ENCODE data around the gene GTF2A1.
"Not testable (repeated sequence)": the region's sequence is repeated elsewhere in the genome, so short reads cannot be mapped to it uniquely, and the experiment has no call there.

GTF2A1 gene

DNA sequence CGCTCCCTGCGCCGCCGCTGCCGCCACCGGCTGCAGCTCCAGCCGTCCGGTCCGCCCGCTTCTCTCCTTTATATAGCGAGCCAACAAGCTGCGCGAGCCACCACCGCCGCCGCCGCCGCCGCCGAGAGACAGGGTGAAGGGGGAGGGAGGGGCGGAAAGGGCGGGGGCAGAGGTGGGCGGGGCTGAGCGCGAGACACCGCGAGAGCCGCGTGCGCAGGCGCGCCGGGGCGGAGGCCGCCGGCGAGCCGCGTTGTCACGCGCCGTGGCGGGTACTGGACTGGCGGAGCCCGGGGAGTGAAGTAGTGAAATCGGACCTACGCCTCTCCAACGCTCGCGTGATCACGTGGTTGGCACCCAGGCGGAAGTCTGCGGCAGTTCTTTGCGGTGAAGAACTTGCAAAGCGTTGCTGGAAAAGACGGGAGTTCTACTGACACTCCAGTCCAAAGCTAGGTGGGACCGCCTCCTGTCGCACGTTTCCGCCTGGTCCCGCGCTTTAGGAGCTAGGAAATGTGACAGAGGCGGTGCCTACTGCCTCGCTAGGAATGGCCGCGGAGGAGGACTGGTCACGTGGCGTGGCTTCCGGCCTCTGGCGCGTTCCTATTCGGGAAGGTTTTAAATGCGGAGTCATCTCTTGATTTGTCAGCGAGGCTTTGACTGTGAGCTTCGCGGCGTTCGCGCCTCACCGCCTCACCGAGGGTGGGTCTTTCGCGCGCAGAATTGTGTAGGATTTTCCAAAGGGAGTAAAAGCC lies at the start of gene GTF2A1:
Gene GTF2A1, minus strand, starts transcription at position 130 of the 749 bp plus-strand sequence. CDS start 441 bp downstream, outside the sequence.
- DNase-seq (ENCODE audit: low read depth): peak; percentile 96

DNA sequence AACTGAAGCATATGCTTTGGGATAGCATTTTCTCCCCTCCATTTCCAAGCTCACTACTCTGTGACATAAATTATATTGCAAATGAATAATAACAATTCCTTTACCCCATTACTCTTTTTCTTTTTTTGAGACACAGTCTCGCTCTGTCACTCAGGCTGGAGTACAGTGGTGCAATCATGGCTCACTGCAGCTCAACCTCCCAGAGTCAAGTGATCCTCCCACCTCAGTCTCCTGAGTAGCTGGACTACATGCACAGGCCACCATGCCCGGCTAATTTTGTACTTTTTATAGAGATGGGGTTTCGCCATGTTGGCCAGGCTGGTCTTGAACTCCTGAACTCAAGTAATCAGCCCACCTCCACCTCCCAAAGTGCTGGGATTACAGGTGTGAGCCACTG lies 49.2 kb upstream of the GTF2A1 start:
- DNase-seq (ENCODE audit: low read depth): no peak

DNA sequence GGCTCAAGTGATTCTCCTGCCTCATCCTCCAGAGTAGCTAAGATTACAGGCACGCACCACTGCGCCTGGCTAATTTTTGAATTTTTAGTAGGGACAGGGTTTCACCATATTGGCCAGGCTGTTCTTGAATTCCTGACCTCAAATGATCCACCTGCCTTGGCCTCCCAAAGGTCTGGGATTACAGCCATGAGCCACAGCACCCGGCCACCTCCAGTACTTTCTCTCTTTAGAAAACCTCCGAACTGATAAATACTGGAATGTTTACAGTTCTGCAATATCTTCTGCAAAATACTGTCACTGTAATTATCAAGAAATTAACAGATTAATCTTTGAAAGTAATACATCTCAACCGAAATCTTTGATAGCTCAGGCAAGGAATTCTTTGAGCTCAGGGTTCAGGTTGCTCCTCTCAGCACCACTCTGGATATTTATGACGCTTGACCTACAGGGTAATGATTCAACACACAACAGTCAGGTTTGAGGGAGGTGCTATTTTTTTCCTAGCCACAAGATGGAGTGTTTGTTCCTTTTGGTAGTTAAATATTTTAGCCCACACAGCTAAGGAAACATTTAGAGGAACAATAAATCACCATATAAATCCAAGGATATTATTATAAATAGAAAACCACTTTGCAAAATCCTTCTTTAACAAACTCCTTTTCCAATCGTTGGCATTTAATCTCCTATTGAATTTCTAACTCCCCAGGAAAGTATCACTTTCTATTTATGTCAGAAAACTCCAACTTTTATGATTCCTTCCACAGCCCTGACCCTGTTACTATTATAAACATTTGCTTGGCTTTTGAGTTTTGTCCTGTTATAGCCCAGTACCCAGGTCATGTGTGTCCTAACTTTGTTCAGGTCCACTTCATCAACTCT lies 48.6 kb upstream of the GTF2A1 start:
- DNase-seq (ENCODE audit: low read depth): peak; percentile 72

DNA sequence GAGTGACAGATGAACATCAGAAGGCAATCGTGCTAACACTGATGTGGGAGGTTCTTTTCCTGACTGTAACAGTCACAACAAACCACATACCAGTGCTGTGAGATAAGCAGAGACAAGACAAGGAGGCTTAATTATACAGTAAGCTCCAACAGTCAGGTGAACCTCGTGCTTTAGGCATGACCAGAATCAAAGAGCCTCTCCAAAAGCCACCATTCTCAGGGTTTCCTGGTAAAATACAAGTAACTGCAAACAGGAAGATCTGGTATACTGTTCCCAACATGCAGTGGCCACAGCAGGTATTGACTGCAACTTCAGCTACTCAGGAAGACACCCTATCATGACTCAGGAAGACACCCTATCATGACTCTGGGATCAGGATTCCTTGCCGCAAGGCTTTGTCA lies 47.3 kb upstream of the GTF2A1 start:
- DNase-seq (ENCODE audit: low read depth): peak; percentile 7

DNA sequence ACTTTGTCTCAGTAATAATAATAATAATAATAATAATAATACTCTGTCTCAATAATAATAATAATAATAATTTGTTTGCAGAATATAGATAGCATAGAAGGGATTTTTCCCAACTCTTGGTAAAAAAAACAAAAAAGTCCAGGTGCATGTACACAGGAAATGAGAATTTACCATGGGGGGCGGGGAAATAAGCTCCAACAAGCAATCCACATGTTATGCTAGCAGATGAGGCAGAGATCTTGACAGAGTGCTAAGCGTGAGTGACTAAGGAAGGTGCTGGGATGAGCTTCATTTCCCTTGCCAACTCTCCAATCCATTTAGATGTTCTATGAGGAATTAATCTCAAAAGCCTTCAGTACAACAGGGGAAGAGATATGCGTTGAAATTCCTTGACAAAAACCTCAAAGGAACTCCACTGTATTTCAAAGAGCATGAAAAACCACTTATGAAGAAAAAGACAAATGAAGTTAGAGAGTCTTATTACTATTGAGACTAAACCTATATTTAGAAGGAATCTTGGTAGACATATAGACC lies 44.9 kb upstream of the GTF2A1 start:
- no peak for DNase-seq (ENCODE audit: low read depth)

DNA sequence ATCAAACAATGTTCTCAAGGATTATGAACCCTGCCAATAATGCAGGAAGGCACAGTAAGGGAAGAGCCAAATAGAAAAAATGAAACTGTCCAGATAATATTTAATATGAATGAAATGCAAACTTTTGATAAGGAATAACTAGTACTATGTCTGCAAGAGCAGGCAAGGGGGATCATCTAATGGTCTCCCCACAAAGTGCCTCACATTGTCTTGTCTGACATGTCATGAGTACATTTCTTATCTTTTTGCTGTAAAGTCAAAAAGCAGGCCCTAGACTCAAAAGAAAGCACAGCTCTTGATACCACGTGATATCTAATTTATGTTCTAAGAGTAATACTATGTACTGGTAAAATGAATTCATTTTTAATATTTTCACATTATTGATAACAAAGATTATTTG lies 43.9 kb upstream of the GTF2A1 start:
- DNase-seq (ENCODE audit: low read depth): no peak

DNA sequence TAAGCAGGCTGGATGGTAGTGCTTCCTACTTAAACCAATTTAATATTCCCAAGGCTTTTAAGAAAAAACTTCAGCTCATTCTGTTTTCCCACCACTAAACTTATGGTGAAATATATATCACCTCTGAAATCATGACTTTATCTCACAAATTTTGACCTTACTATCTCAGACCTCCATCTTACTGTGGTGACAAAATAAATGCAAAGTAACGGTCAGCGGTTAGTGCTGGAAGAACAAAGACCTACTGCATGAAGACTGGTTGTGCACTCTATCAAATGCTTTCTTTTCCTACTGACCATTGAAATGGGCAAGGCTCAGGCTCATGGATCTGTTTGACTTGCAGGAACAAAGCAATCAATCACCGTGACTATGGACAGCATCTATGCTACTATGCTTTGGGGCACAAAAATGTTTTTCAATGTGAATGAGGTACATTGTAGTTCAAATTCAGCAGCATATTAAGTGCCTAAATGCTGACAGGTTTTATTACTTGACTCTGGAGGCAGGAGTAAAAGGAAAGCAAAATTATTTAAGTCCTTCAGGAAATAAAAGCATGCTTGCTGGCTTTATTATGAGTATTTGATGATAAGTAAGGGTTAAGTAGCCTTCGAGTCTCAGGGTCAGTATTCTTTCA lies 43.1 kb upstream of the GTF2A1 start:
- DNase-seq (ENCODE audit: low read depth): no peak

DNA sequence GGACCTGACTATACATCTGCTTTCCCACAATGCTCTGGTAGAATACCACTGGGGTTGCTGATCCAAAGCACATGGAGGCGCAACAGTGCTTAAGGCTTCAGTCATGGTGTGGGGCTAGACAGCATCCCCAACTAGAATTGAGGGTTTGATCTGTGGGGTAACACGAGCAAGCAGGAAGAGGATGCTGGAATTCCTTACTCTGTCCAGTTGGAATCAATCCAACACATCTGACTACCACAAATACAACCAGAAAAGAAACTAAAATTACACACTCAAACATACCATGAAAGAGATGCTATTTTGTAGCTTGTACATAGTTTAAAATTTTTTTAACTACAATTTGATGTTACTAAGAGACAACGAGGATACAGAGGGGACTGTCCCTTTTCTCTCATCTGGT lies 40.4 kb upstream of the GTF2A1 start:
- DNase-seq (ENCODE audit: low read depth): peak; percentile 10

DNA sequence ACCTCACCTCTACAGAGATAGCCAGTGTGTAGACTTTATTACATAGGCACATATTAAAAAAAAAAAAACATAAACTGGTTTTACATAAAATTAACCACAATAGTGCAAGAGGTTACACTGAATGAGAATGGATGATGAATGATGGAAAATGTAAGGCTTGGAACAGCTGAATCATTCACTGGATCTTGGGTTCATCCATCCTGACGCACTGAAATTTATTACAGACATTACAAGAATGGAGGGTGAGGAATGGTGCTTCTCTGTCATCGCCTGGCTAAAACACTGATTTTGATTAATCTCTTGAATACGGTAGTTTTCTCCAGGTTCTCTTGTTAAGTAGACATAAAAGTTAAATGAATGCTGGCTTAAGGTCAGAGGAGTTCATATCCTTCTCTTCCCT lies 40.0 kb upstream of the GTF2A1 start:
- no peak for DNase-seq (ENCODE audit: low read depth)

DNA sequence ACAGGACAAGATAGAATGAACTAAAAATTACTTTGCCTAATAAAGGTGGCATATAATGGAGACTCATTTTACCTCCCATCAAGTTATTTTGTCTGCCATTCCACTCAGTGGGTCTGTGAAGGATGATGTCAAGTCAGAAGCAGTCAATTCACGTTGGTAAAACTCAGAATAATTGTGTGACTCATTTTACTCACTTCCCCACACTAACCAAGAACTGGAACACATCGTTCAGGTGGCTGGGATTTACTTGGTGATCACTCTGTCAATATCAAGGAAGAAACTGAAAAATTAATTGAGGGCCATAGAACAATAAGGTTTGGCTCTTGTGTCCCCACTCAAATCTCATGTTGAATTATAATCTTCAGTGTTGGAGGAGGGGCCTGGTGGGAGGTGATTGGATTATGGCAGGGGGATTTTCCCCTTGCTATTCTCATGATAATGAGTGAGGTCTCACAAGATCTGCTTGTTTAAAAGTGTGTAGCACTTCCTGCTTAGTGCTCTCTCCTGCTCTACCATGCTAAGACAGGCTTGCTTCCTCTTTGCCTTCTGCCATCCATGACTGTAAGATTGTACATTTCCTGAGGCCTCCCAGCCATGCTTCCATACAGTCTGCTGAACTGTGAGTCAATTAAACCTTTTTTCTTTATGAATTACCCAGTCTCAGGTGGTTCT lies 35.7 kb upstream of the GTF2A1 start:
- DNase-seq (ENCODE audit: low read depth): no peak

DNA sequence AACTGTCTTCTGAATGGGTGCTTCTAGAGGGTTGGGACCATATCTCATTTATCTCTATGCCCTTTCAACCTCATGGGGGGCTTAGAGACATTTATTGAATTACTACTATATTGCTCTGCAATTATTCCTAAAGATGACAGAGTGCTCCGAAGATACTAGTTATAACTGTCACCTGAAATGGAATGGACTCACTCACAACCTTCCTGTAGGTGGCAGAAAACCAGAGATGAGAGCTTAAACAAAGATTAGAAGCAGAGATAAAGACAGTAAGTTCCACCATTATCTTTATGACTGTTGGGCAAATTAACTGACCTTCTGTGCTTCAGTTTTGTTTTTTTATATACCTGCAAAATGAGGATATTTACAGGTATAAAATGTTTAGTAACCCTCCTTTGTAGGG lies 31.5 kb upstream of the GTF2A1 start:
- DNase-seq (ENCODE audit: low read depth): no peak

DNA sequence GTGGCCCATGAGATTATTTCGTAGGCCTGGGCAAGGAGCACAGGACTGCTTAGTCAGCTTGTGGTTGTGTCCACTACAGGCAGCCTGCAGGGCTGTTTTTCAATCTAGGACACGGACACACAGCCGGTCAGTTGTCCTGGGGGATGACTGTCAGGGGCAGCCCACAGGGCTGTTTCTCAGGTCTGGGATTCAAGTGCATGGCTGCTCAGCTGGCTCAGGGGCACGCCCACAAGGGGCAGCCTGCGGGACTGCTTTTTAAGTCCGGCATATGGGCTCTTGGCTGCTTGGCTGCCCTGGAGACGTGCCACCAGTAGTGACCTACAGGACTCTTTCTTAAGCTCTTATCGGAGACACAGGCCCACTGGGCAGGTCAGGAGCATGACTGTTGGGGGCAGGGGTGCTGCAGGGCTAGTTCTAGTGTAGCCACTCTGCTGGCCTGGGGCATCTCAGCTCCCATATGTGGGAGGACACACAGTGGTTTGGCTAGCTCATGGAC lies 26.6 kb upstream of the GTF2A1 start:
- no peak for DNase-seq (ENCODE audit: low read depth)

DNA sequence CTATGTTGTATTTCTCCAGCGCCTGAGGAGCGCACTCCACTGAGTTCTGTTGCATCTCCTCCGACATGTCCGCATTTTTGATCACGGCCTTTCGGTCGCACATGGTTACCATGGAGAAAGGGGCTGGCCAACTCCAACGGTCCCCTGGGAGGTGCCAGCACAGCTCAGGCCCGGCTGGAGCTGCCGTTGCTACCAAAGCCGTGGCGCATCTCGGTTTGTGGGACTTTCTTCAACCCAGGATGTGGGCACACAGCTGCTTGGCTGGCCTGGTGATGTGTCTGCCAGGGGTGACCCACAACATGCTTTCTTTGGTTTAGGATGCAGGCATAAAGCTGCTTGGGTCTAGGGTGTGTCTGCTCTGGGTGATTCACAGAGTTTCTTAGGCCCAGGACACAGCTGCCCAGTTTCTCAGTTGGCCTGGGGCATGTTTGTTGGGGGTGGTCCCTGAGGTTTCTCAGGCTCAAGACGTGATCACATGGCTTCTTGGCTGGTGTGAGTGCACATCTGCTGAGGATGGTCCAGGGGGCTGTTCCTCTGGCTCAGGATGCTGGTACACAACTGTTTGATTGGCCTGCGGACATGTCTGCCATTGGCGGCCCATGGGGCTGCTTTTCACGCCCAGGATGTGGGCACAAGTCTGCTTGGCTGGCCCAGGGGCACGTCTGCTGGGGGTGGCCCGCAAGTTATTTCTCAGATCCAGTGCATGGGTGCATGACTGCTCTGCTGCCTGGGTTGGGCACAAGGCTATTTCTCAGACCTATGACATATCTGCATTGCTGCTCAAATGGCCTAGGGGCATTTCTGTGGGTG lies 25.9 kb upstream of the GTF2A1 start:
- DNase-seq (ENCODE audit: low read depth): no peak

DNA sequence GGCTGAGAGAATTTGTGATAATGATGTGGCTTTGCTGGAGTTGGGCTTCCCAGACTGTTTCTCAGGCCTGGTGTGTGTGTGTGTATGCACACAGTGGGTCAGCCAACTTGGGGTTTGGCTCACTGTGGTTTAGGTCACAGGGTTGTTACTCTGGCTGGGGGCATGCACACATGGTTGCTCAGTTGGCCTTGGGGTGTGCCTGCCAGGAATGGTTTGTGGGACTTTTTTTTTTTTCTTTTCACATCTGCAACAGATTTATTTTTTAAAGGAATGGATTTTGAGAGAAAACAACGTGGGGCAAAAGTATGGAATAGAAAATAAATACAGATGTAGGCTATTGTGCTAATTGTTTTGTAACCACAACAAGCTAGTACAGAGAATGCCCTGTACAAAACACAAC lies 25.0 kb upstream of the GTF2A1 start:
- DNase-seq (ENCODE audit: low read depth): no peak

DNA sequence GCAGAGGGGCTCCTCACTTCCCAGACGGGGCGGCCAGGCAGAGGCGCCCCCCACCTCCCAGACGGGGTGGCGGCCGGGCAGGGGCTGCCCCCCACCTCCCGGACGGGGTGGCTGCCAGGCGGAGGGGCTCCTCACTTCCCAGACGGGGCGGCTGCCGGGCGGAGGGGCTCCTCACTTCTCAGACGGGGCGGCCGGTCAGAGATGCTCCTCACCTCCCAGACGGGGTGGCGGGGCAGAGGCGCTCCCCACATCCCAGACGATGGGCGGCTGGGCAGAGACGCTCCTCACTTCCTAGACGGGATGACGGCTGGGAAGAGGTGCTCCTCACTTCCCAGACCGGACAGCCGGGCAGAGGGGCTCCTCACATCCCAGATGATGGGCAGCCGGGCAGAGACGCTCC lies 23.7 kb upstream of the GTF2A1 start:
- DNase-seq (ENCODE audit: low read depth): not testable (repeated sequence)

DNA sequence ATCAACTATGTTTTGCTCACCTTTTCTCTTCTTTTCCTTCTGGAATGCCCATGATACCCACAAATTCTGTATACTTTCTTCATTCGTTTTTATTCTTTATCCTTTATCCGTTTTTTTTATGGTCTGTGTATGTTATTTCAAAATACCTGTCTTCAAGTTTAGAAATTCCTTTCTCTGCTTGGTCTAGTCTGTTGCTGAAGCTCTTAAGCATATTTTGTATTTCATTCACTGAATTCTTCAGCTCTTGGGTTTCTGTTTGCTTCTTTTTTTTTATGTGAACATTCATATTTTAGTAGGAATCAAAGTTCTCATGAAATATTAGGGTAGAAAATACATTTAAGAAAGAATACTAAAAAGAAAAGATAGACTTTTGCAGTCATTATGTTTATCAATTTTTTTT lies 22.7 kb upstream of the GTF2A1 start:
- no peak for DNase-seq (ENCODE audit: low read depth)

DNA sequence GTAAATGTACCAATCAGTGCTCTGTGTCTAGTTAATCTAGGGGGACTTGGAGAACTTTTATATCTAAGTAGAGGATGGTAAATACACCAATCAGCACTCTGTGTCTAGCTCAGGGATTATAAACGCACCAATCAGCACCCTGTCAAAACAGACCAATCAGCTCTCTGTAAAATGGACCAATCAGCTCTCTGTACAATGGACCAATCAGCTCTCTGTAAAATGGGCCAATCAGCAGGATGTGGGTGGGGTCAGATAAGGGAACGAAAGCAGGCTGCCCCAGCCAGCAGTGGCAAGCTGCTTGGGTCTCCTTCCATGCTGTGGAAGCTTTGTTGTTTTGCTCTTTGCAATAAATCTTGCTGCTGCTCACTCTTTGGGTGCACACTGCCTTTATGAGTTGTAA lies 16.1 kb upstream of the GTF2A1 start:
- DNase-seq (ENCODE audit: low read depth): not testable (repeated sequence)

DNA sequence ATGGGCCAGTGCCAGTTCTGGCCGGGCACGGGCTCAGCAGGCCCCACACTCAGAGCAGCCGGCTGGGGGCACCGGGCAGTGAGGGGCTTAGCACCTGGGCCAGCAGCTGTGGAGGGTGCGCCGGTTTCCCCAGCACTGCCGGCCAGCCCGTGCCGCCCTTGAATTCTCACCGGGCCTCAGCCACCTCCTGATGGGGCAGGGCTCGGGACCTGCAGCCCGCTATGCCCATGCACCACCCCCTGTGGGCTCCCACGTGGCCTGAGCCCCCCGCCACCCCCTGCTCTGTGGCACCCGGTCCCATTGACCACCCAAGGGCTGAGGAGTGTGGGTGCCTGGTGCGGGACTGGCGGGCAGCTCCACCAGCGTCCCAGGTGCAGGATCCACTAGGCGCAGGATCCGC lies 15.4 kb upstream of the GTF2A1 start:
- DNase-seq (ENCODE audit: low read depth): no peak

DNA sequence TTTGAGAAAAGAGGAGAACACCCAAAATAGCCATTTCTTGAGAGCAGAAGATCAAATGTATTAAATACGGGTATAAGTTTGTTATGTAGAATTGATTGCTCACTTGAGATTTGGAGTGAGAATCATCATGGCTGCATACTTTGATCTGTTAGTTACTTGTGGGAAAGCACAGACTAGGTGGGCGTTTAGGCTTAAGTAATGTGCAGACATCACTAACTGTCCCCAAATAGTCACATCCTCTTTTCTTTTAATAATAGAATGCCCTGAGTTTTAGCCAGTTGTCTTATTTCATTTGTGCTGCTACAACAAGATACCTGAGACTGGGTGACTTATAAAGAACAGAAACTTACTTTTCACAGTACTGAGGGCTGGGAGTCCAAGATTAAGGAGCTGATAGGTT lies 14.3 kb upstream of the GTF2A1 start:
- DNase-seq (ENCODE audit: low read depth): no peak

DNA sequence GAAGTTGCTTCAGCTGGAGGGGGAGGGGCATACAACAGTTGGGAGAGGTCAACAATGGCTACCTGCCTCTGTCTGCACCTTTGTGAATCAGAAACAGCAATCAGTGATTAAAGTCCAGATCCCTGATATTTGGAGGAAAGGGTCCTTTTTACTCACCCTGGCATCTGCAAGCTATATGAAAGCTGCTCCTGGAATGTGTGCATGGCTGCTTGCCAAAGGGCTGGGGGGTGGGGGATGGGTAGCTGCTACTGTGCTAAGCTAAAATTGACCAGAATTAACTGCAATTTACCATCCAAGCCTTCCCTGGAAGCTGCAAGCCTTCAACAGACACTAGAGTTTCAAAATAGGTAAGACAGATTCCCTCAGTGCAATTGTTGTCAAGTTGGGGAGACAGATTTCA lies 13.5 kb upstream of the GTF2A1 start:
- DNase-seq (ENCODE audit: low read depth): peak; percentile 23

DNA sequence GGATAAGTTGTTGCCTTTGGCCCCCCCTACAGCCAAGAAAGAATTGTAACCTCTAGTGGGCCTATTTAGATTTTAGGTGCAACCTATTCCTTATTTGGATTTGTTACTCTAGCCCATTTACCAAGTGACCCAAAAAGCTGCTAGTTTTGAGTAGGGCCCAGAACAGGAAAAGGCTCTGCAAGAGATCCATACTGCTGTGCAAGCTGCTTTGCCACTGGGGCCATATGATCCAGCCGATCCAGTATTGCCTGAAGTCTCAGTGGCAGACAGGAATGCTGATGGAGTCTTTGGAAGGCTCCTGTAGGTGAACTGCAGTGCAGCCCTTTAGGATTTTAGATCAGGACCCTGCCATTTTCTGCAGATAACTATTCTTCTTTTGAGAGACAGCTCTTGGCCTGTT lies 12.9 kb upstream of the GTF2A1 start:
- DNase-seq (ENCODE audit: low read depth): no peak
